Stimulated activated CD4-positive, alpha-beta T cell treated with anti-CD3 and anti-CD28 coated beads, Interleukin-15, amount 100 ng/mL, for 48 hours (primary cell): ENCODE measurements around the gene CTAGE8.
"Not testable (repeated sequence)": the region's sequence is repeated elsewhere in the genome, so short reads cannot be mapped to it uniquely, and the experiment has no call there.

Experiments used
- DNase-seq, 2 donors: peaks; one replicate each; pipeline ENCODE4 v3.0.0-alpha.2; 2020; ENCODE audit warnings: low read depth in 2 of 2

CTAGE8 gene

DNA sequence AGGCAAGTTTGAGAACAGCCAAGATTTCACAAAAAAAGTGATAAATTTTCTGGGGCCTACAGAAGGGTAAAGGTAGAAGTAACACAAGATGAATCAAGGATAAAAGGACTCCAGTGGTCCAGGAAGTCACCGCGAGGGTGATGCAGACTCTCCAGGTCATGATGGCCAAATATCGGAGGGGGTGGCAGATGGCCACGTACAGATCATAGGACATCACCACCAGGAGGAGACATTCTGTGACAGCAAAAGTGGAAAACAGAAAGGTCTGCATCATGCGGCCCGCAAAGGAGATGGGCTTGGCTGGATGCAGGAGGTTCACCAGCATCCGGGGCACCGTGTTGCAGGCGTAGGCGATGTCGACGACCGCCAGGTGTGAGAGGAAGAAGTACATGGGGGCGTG, 10.0 kb downstream of the CTAGE8 start:
- not testable (repeated sequence) for DNase-seq

GRCh38 chr7:144256112-144256511, 13.0 kb downstream of the CTAGE8 start:
- DNase-seq, result no peak

- no peak for DNase-seq
Measured at GRCh38 chr7:144255471-144255897, 13.6 kb downstream of the CTAGE8 start.

GRCh38 chr7:144252307-144252706, 16.8 kb downstream of the CTAGE8 start:
- not testable (repeated sequence) for DNase-seq

DNA sequence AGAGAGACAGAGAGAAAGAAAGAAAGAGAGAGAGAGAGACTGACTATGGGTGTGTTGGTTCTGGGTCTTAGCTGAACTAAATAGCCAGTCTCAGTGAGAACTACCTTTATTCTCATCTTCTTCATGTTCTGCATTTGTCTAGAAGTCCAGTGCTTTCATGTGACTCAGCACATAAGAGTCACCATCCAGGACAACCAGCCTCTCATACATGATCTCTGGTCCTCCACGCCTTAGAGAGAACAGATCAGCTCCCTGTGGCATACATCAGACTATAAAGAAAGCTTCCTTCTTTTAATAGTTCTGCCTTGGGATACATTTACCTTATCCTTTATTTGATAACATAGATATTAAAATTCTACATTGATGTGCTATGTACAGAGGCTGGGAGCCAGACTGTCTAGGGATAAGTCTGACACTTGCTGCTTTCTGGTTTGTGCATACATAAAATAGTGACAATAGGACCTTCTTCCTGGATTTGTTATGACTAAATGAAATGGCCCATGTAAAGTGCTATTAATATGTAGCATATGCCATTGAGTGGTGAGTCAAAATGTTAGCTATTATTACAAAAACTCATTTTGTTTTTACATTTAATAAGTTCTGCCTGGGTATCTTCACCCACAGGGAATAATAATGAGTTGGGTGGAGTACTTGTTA, 21.3 kb downstream of the CTAGE8 start:
- DNase-seq, result not testable (repeated sequence)

DNA sequence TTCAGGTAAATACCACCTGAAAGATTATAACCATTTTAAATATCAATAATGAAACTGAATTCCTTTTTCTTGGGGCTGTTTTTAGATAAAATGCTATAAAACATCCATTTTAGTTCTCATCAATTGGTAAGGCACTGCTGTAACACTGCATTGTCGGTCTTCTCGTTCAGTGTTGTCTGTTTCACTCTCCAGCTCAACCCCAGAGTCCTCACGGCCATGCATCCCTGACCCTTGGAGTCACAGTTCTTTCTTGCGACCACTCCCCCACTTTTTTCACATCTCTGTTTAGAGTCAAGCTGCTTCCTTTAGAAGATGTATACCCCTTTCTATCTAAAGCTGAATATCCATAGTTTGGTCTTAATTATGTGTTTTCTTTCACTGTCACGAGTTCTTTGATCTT, 22.1 kb downstream of the CTAGE8 start:
- DNase-seq, result not testable (repeated sequence)

DNA sequence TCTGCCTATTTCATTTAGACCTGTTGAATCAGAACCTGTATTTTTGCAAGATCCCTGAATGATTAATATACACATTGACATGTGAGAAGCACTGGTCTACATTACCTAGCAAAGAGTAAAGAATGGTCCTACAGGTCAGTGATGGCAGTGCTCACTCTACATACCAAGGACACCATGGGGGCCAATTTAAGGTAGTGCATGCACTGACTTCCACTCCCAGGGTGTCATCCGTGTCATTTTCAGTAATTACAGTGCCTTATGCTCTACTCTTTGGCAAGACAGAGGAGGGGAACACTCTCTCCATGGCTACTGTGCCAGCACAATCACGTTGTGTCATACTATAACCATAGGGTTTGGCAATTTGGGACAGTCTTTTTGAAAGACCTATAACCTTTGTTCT, 23.7 kb downstream of the CTAGE8 start:
- DNase-seq, result not testable (repeated sequence)

DNA sequence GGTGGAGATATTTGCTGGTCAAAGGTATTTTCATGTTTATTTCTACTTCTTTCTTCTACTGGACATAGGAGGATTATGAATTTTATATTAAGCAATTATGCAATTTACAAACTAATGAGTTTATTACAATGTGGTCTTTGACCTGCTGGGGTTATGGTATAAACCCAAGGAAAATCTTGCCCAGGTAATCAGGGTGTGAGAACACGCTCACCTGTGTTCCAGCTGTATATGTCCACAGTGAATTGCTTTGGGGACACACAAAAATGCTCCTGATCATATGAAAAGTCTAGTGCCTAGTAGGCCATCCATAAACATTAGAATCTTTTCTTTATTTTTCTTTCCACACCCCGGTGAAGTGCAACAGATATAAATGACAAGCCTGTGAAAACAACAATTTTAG, 29.7 kb downstream of the CTAGE8 start, which contains the start of gene OR2A42:
OR2A42 (minus strand) TSS at position 241 of the 400 bp plus-strand sequence. CDS start 6,762 bp downstream, outside the sequence.
- not testable (repeated sequence) for DNase-seq

DNA sequence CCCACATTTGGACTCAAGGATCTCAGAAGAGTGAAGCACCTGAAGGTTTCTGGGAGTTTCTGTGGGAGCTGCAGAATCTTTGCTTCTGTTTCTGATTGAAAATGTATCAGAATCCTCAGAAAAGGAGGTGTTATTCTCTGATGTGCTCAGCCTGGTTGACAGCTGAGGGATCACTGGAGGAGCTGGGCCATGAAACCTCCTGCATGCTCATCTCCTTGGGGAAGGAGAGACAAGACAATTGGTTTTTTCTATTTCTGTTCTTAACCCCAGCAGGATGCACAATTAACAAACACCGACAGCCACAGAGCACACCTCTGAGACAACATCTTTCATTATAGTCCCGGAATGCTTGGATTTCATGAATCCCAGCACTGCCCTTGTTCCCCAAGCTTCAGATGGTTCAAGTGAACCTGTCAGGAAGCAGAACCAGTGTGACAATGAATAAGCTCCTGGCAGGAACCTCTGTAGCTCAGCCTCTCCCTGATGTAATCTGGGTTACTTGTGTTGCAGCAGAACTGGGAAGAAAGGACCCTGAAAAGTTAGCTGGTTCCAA, 30.5 kb downstream of the CTAGE8 start:
- DNase-seq, result not testable (repeated sequence)

GRCh38 chr7:144233039-144233438, 36.0 kb downstream of the CTAGE8 start:
- DNase-seq, result not testable (repeated sequence)

DNA sequence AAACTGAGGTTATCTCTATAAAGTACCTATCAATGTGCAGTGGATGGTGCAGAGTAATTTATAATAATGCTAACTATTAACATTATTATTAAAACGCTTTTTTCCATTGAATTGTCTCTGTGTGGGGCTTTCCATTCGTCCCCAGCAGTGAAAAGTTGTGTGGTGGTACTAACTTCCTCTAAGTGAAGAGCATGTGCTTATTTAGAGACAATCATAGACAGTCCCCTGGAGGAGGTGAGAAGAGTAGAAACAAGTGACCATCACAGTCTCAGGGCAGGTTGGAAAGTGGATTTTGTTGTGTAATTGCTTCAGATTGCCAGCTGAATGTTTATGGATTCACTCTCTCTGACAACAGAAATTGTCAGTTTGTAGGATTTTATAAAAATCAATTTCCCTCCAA, 38.1 kb downstream of the CTAGE8 start:
- DNase-seq, result not testable (repeated sequence)

DNA sequence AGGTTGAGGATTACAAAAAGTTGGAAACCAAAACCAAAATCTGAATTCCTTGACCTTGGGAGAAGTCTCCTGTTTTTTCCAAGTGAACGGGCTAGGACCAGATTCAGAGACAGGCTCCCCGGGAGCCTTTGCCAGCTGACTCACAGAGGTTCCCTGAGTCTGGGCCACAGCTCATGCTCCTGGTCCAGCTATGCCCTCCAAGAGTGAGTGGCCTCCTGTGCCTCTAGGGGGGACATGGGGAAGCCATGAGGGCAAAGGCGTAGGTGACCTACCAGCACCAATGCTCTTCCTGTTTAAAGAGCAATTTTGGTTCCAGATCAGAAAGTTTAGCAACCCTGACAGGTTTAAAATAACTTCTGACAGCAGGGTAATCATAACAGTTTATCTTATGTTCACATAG, 40.3 kb downstream of the CTAGE8 start:
- DNase-seq, result not testable (repeated sequence)

DNA sequence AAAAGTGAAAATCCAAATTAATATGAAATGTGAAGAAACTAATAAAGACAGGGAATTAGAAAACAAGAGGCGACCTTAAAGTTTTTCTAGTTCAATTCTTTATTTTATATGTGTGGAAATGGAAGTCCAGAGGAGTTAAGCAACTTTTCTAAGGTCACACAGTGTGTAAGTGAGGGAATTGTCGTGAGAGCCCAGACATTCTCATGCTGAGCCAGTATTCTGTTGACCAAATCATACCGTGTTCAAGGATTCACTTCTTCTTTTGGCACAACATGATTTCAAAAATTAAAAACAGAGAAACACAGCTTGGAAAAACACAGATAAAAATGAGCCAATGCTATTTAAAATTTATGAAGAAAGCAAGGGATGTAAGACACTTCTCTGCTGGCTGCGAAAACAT, 42.2 kb downstream of the CTAGE8 start:
- not testable (repeated sequence) for DNase-seq

DNA sequence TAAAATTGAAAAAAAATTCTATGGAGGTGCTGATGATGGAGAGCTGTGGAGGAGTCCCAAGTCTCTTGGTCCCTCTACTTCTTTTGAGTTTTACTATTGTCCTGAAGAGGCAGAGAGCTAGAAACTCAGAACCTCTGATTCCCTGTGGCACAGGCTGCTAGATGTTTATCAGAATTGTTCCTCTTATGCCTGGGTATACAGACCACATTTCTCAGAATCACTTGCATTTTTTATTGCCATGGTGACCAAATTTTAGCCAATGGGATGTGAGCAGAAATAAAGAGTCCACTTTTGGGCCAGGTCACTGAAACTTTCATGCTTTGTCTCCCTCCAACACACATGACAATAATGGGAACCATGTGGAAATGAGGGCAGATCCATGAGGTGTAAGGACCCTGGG, 45.4 kb downstream of the CTAGE8 start:
- DNase-seq, result not testable (repeated sequence)

DNA sequence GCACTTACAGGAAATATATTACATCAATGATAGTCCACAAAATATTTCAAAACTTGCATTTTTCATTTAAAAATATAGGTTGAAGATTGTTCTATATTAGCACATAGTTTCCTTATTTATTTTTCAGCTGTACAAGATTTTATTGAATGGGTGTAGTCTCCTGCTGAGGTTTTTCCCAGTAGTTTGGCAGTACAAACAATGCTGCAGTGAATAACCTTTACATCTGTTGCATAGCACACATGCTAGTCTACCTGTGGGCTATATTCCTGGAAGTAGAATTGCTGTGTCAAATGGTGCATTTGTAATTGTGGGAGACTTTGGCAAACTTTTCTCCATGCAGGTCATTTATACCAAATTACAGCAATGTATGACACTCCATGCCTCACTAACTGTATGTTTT, 48.6 kb downstream of the CTAGE8 start:
- not testable (repeated sequence) for DNase-seq

GRCh38 chr7:144219149-144219548, 49.9 kb downstream of the CTAGE8 start:
- DNase-seq, result not testable (repeated sequence)

- DNase-seq, result not testable (repeated sequence)
Measured at GRCh38 chr7:144218581-144218980, 50.5 kb downstream of the CTAGE8 start.

GRCh38 chr7:144217200-144217599, 51.9 kb downstream of the CTAGE8 start:
- DNase-seq, result not testable (repeated sequence)
